GM12891 (cell line): ENCODE measurements around the gene RAB35.

Experiments
- POLR2A ChIP-seq: IDR thresholded peaks from 2 replicates; pipeline ENCODE4 v1.6.1; 2011; ENCODE audit warnings: low read depth, low read length, control low read depth
- POU2F2 ChIP-seq: IDR thresholded peaks from 2 replicates; pipeline ENCODE4 v1.6.1; 2011; ENCODE audit warnings: low read depth, mild to moderate bottlenecking, control low read depth, low read length, moderate library complexity
- SPI1 ChIP-seq: IDR thresholded peaks from 2 replicates; pipeline ENCODE4 v1.6.1; 2011; ENCODE audit warnings: low read depth, low read length, control low read depth

GRCh38 chr12:120156315-120157259 lies 40.0 kb upstream of the RAB35 start:
- TF ChIP-seq POLR2A (no peak), POU2F2 (no peak), SPI1 (no peak)
